Skeletal muscle cell (primary cell): ENCODE results near the gene SHLD2.
"Not testable (repeated sequence)": the region's sequence is repeated elsewhere in the genome, so short reads cannot be mapped to it uniquely, and the experiment has no call there.

Source experiments
- DNase-seq: peaks from one replicate; pipeline ENCODE4 v3.0.0-alpha.2; 2010; ENCODE audit warnings: low read depth
- H3K4me3 ChIP-seq: 2 replicates; pipeline ENCODE4 v1.5.1; 2011; ENCODE audit warnings: low read depth, mild to moderate bottlenecking, control low read depth, low read length, moderate library complexity

SHLD2 gene

GRCh38 chr10:87133936-87134335 is 38.9 kb downstream of the SHLD2 start:
- DNase-seq, H3K4me3 ChIP-seq: not testable (repeated sequence)

GRCh38 chr10:87134440-87134839 is 39.4 kb downstream of the SHLD2 start:
- not testable (repeated sequence) for DNase-seq, H3K4me3 ChIP-seq

GRCh38 chr10:87137478-87137877 is 42.5 kb downstream of the SHLD2 start:
- not testable (repeated sequence) for H3K4me3 ChIP-seq, DNase-seq

- not testable (repeated sequence) for H3K4me3 ChIP-seq, DNase-seq
Observed at GRCh38 chr10:87142230-87143108, 47.5 kb downstream of the SHLD2 start.

- not testable (repeated sequence) for H3K4me3 ChIP-seq, DNase-seq
Observed at GRCh38 chr10:87143109-87143418, 48.1 kb downstream of the SHLD2 start.

- not testable (repeated sequence) for H3K4me3 ChIP-seq, DNase-seq
Observed at GRCh38 chr10:87145598-87145997, 50.6 kb downstream of the SHLD2 start.

GRCh38 chr10:87149020-87149609 is 54.1 kb downstream of the SHLD2 start:
- not testable (repeated sequence) for H3K4me3 ChIP-seq, DNase-seq

- H3K4me3 ChIP-seq, DNase-seq: not testable (repeated sequence)
Observed at GRCh38 chr10:87151516-87151915, 56.5 kb downstream of the SHLD2 start.

- DNase-seq, H3K4me3 ChIP-seq: not testable (repeated sequence)
Observed at GRCh38 chr10:87156841-87157240, 61.8 kb downstream of the SHLD2 start.

GRCh38 chr10:87157821-87158220 is 62.8 kb downstream of the SHLD2 start:
- DNase-seq: not testable (repeated sequence)

GRCh38 chr10:87162703-87163293 is 67.8 kb downstream of the SHLD2 start:
- not testable (repeated sequence) for H3K4me3 ChIP-seq

More at GRCh38 chr10:87157821-87158220, 62.8 kb downstream of the SHLD2 start:
- H3K4me3 ChIP-seq: not testable (repeated sequence)

GRCh38 chr10:87163414-87163813 is 68.4 kb downstream of the SHLD2 start:
- DNase-seq, H3K4me3 ChIP-seq: not testable (repeated sequence)

More at GRCh38 chr10:87162703-87163293, 67.8 kb downstream of the SHLD2 start:
- DNase-seq: peak; percentile 10

- not testable (repeated sequence) for H3K4me3 ChIP-seq, DNase-seq
Observed at GRCh38 chr10:87169857-87170256, 74.9 kb downstream of the SHLD2 start.

- H3K4me3 ChIP-seq, DNase-seq: not testable (repeated sequence)
Observed at GRCh38 chr10:87170705-87171104, 75.7 kb downstream of the SHLD2 start.

- DNase-seq, H3K4me3 ChIP-seq: not testable (repeated sequence)
Observed at GRCh38 chr10:87171670-87172069, 76.7 kb downstream of the SHLD2 start.

- not testable (repeated sequence) for DNase-seq, H3K4me3 ChIP-seq
Observed at GRCh38 chr10:87172178-87172577, 77.2 kb downstream of the SHLD2 start.

- DNase-seq: not testable (repeated sequence)
Observed at GRCh38 chr10:87177587-87177986, 82.6 kb downstream of the SHLD2 start.

GRCh38 chr10:87184421-87184820 is 89.4 kb downstream of the SHLD2 start:
- DNase-seq, H3K4me3 ChIP-seq: not testable (repeated sequence)

More at GRCh38 chr10:87177587-87177986, 82.6 kb downstream of the SHLD2 start:
- H3K4me3 ChIP-seq: not testable (repeated sequence)

GRCh38 chr10:87186016-87186415 is 91.0 kb downstream of the SHLD2 start:
- not testable (repeated sequence) for DNase-seq

GRCh38 chr10:87187573-87187972 is 92.6 kb downstream of the SHLD2 start:
- not testable (repeated sequence) for DNase-seq, H3K4me3 ChIP-seq

More at GRCh38 chr10:87186016-87186415, 91.0 kb downstream of the SHLD2 start:
- H3K4me3 ChIP-seq: not testable (repeated sequence)
